GM12801 (cell line): ENCODE results near the gene CREG1.

Source experiments
- TF ChIP-seq, protein P1 (sequence below): IDR thresholded peaks from one replicate; pipeline ENCODE4 v1.5.1; 2011; ENCODE audit warnings: control low read depth; ENCODE audit not compliant: insufficient read length; ENCODE audit errors: extremely low read depth

Gene CREG1

DNA sequence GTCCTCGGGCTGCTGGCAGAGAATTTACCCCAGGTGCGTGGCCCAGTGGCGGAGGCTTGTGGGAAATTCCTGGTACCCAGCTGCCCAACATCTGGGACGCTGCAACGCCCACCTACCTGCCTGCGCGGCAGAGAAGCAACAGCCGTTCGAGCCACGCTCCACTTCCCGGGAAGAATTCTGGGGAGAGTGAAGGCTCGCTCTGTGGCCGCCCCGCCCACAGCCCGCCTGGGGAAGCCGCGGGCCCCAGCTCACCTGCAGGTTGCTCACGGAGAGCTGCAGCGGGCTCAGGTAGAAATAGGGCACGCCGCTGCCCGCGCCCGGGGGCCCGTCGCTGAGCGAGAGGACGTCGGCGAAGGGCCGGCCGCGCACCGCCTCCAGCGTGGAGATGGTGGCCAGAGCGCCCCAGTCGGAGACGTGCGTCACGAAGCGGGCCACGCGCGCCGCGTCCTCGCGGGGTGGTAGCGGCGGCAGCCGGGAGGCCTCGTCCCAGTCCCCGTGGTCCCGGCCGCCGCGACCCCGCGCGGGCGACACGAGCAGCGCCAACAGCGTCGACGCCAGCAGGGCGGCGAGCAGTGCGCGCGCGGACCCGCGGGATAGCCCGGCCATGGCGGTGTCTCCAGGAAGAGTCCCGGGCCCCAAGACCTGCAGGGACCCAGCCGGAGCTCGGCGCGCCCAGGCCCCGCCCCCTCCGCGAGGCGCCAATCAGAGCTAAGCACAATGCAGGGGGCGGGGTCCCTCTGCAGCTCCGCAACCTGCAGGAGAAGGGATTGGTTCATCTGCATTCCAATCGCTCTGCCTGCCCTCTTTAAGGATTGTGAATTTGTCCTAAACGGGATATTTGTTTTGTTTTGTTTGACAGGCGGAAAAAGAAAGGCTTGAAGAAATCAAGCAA, at the start of gene CREG1:
TSS of gene CREG1 (minus strand) at position 627 of the 892 bp plus-strand sequence.
- TF ChIP-seq, protein P1, sequence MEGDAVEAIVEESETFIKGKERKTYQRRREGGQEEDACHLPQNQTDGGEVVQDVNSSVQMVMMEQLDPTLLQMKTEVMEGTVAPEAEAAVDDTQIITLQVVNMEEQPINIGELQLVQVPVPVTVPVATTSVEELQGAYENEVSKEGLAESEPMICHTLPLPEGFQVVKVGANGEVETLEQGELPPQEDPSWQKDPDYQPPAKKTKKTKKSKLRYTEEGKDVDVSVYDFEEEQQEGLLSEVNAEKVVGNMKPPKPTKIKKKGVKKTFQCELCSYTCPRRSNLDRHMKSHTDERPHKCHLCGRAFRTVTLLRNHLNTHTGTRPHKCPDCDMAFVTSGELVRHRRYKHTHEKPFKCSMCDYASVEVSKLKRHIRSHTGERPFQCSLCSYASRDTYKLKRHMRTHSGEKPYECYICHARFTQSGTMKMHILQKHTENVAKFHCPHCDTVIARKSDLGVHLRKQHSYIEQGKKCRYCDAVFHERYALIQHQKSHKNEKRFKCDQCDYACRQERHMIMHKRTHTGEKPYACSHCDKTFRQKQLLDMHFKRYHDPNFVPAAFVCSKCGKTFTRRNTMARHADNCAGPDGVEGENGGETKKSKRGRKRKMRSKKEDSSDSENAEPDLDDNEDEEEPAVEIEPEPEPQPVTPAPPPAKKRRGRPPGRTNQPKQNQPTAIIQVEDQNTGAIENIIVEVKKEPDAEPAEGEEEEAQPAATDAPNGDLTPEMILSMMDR: no peak

DNA sequence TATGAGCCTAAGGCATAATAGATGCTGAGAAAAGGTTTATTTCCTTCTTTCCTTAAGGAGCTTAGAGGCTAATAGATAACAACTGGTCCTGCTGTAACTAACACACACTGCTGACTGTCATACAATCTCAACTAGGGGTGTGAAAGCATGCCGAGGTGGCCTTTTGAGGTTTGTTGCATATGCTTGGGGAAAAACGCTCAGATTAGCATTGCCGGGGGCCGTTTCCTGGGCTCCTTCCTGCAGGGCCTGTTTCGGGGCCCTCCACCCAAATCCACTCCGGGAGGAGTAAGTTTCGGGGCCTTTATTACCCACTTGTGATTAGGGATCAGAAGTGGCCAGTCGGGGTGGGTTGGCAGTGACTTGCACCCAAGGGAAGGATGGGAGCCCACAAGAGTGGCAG, 49.3 kb upstream of the CREG1 start:
- TF ChIP-seq, protein P1: no peak

DNA sequence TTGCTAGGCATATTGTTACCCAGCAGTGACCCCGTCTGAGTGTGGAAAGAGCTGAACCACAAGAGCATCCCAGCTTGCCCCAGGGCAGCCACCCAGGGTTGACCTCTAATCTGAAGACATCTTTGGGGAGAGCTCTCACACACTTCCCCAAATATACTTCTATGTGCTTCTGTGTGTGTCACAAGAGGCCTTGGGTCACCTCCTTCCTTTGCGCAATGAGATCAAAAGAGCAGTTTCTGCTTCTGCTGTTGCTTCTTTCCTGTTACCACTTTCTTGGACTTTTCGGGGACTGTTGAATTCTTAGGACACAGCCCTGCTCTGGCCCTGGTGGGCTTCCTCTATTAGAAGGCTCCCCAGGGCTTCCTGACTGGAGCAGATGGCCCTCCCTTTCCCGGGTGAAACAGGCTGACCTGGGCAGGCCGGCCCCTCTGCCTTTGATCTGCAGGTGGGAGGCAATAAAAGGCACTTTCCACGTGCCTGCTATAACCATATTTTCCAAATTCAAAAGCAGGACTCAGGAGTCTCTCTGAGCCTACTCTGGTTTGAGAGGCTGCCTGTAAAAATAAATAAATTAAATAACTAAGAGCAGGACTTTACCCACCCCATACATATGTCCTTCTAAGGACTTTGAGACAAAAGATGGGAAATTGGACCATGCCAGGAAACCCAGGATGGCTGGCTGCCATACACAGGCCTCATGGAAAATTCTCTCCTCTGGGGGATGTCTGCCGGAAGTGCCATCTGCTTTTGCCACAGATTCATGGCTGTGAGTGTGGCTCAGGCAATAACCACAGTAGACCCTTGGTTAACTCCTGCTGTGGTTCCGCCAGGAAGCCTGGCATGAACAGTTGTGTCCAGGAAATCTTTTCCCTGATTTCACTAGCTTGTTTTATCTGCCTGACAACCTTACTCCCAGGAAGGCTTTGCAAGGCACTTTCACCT, 48.2 kb upstream of the CREG1 start:
- TF ChIP-seq, protein P1: no peak

DNA sequence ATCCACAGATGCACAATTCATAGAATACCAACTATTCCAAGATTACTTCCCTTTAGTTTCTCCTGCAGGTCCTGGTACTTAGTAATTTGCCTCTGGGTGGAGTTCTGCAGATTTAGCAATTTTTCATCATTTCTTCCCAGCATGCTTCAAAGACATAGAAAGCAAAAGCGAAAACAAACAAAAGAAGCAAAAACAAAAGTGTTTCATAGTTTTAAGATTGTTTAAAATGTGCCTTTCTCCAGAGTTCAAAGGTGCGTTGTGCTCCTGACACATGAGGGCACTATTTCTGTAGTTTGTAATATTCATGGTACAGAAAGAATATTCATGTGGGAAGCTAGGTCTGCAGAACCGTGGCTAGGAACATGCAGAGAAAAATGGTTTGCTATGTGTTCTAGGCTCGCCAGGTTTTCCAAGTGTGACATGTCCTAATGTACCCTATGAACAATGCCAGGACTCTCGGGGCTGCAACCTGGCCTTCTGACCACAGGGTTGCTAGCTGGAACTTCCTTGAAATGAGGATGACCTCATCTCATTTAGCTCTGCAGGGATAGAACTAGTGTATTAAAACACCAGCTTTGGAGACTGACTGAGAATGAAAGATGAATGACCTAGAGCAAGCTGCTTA, 46.5 kb upstream of the CREG1 start:
- TF ChIP-seq, protein P1: no peak

DNA sequence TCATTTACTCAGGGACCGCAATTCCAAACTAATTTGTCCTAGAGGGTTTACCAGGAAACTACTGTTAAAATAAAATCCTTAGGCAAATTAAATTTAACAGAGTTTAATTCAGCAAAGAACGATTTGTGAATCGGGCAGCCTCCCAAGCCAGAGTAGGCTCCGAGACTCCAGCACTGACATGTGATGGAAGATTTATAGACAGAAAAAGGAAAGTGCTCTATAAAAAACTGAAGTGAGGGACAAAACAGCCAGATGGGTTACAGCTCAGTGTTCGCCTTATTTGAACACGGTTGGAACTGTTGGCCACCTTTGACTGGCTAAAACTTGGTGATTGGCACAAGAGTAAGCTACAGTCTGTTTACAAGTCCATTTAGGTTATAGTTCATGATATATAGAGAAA, 41.3 kb upstream of the CREG1 start:
- TF ChIP-seq, protein P1: no peak

DNA sequence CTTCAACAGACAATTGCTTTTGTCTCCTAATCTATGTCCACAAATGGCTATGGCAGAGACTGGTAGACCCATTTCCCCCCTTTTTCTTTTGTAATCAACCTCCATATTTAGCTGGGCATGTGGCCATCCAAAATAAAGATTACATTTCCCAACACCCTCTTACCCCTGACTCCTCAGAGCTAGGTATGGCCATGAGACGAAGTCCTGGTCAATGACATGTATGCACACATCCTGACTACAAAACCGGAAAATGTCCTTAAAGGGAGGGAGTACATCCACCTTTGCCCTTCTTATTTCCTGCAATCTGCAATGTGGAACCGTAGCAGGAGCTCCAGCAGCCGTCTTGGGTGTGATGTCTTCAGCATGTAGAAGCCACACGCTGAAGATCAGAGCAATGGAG, 40.3 kb upstream of the CREG1 start:
- TF ChIP-seq, protein P1: no peak

DNA sequence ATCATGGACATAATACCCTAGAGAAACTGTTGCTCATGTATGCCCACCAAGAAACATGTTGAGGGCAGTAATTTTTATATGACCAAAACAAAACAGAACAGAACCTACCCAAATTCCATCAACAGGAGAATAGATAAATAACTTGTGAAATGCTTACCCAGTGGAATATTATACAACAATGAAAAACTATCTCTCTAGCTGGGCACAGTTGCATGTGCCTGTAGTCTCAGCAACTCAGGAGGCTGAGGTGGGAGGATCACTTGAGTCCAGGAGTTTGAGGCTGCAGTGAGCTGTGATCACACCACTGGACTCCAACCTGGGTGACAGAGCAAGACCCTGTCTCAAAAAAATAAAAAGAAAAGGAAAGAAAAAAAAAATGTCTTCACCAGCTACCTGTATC, 38.9 kb upstream of the CREG1 start:
- TF ChIP-seq, protein P1: no peak
